ENCODE data around the gene FBXL22.

GRCh38 chr15:63612300-63612699 is 15.1 kb downstream of the FBXL22 start:
- TF ChIP-seq POLR2A (IDR thresholded peaks at IDR 0.05; ENCODE audit: borderline replicate concordance, extremely low read depth, insufficient read depth, insufficient read length) = no peak
- no peak for TF ChIP-seq CTCF (IDR thresholded peaks at IDR 0.05 in 2 of 3, conservative IDR thresholded peaks at IDR 0.05 in 1 of 3; ENCODE audit: borderline replicate concordance in 1 of 3, insufficient read depth in 1 of 3, low read depth in 2 of 3, low read length in 2 of 3)
- no peak for TF ChIP-seq EGR1 (IDR thresholded peaks at IDR 0.05; ENCODE audit: low read depth)
- no peak for TF ChIP-seq ATF3 (IDR thresholded peaks at IDR 0.05)
- no peak for TF ChIP-seq FOSL1 (IDR thresholded peaks at IDR 0.05; ENCODE audit: low read depth)
- no peak for TF ChIP-seq JUND (IDR thresholded peaks at IDR 0.05)
- no peak for TF ChIP-seq CBX3 (IDR thresholded peaks at IDR 0.05; ENCODE audit: low read depth)
- TF ChIP-seq EZH2 (IDR thresholded peaks at IDR 0.05) = no peak
- TF ChIP-seq POLR2AphosphoS5 (IDR thresholded peaks at IDR 0.05; ENCODE audit: low read depth, low read length) = no peak

Data from HCT116 (cell line).